H1 (cell line): ENCODE measurements around the gene AKT1. TPM values are rescaled to one million over a fixed set of nuclear protein-coding genes. Genes with fewer than 3 reads are reported as not detected.

ENCODE experiments used
- CTCF ChIA-PET: fragments of 300-600 bp; sonication (Branson Sonifier 250); formaldehyde crosslinking; loops from one replicate; lab custom pipeline; 2021; ENCODE audit not compliant: partially characterized antibody; lab: Charles Lee
- POLR2A ChIA-PET: fragments of 300-600 bp; sonication (Branson Sonifier 250); formaldehyde crosslinking; loops from one replicate; lab custom pipeline; 2021; ENCODE audit warnings: inconsistent platforms; ENCODE audit not compliant: partially characterized antibody; lab: Charles Lee
- DNase-seq, 2 experiments: peaks; one replicate each; pipeline versions ENCODE4 v3.0.0 to v3.0.0-alpha.2; 2010 to 2022; ENCODE audit warnings: low spot score in 2 of 2, low read depth in 1 of 2, mixed read lengths in 1 of 2
- FAIRE-seq: peaks from 2 replicates; lab custom pipeline; 2011; peaks lifted over from hg19 to GRCh38; lab: Jason Lieb, UNC
- H2AFZ ChIP-seq: 2 replicates; pipeline ENCODE4 v1.8.1; 2012; ENCODE audit warnings: low read length, inconsistent platforms
- H2AK5ac ChIP-seq: 2 replicates; pipeline ENCODE4 v1.6.1; 2013; ENCODE audit warnings: low read depth, low read length
- H2BK120ac ChIP-seq: replicated peaks from 2 replicates; pipeline ENCODE3; 2013; ENCODE audit warnings: low read depth, low read length, inconsistent platforms
- H2BK12ac ChIP-seq: 2 replicates; pipeline ENCODE4 v1.6.1; 2013; ENCODE audit warnings: low read depth, low read length
- H2BK15ac ChIP-seq: 2 replicates; pipeline ENCODE4 v1.6.1; 2013; ENCODE audit warnings: low read length
- H2BK20ac ChIP-seq: 2 replicates; pipeline ENCODE4 v1.6.1; 2013; ENCODE audit warnings: low read length
- H2BK5ac ChIP-seq: 2 replicates; pipeline ENCODE4 v1.6.1; 2013; ENCODE audit warnings: low read depth, low read length
- H3K14ac ChIP-seq: 2 replicates; pipeline ENCODE4 v1.6.1; 2013; ENCODE audit warnings: inconsistent platforms; ENCODE audit not compliant: insufficient read length
- H3K18ac ChIP-seq: 2 replicates; pipeline ENCODE4 v1.6.1; 2013; ENCODE audit warnings: low read length; ENCODE audit errors: extremely low read depth
- H3K23ac ChIP-seq: 2 replicates; pipeline ENCODE4 v1.6.1; 2013; ENCODE audit warnings: inconsistent platforms; ENCODE audit not compliant: insufficient read length
- H3K23me2 ChIP-seq: 2 replicates; pipeline ENCODE4 v1.6.1; 2013; ENCODE audit warnings: low read depth, low read length
- H3K27ac ChIP-seq: 2 replicates; pipeline ENCODE4 v1.6.1; 2011; ENCODE audit warnings: low read depth, low read length, inconsistent platforms
- H3K27me3 ChIP-seq, 4 experiments: replicated peaks in 1 of 4; 1 replicate in 1 of 4; 2 replicates in 3 of 4; pipeline versions ENCODE4 v1.6.1 to v1.8.1; 2011 to 2013; ENCODE audit warnings: low read length in 3 of 4, mild to moderate bottlenecking in 3 of 4, inconsistent platforms in 2 of 4, mixed read lengths in 2 of 4, moderate library complexity in 1 of 4; ENCODE audit not compliant: control insufficient read depth in 3 of 4, insufficient read depth in 3 of 4; ENCODE audit errors: extremely low read depth in 1 of 4
- H3K36me3 ChIP-seq, 4 experiments: 2 replicates each; pipeline versions ENCODE4 v1.6.1 to v1.8.1; 2011 to 2013; ENCODE audit warnings: mild to moderate bottlenecking in 4 of 4, low read length in 3 of 4, moderate library complexity in 2 of 4, control low read depth in 1 of 4, inconsistent platforms in 1 of 4; ENCODE audit not compliant: insufficient read depth in 4 of 4, control insufficient read depth in 2 of 4
- H3K4ac ChIP-seq: replicated peaks from 2 replicates; pipeline ENCODE3; 2013; ENCODE audit warnings: low read length, low read depth, mixed read lengths, inconsistent platforms; ENCODE audit not compliant: insufficient read length
- H3K4me1 ChIP-seq, 4 experiments: replicated peaks in 1 of 4; 1 replicate in 1 of 4; 2 replicates in 3 of 4; pipeline versions ENCODE4 v1.6.1 to v1.8.1; 2011 to 2013; ENCODE audit warnings: low read length in 3 of 4, inconsistent platforms in 2 of 4, mixed read lengths in 1 of 4; ENCODE audit not compliant: insufficient read depth in 4 of 4, control insufficient read depth in 3 of 4
- H3K4me2 ChIP-seq, 2 experiments: 2 replicates each; pipeline versions ENCODE4 v1.6.1 to v1.8.1; 2011 to 2013; ENCODE audit warnings: low read depth in 2 of 2, low read length in 2 of 2, control low read depth in 1 of 2, inconsistent platforms in 1 of 2, mild to moderate bottlenecking in 1 of 2; ENCODE audit not compliant: insufficient read depth in 1 of 2
- H3K4me3 ChIP-seq, 4 experiments: fragments of 200-600, 300-600 bp in 1 of 4; sonication (generic), shearing (Covaris generic), sonication (Bioruptor Twin) in 1 of 4; 2 replicates each; pipeline versions ENCODE4 v1.5.1 to v1.8.1; 2011 to 2016; ENCODE audit warnings: low read length in 4 of 4, low read depth in 3 of 4, control low read depth in 2 of 4, inconsistent platforms in 2 of 4, mild to moderate bottlenecking in 2 of 4, mixed read lengths in 1 of 4, moderate library complexity in 1 of 4; ENCODE audit not compliant: insufficient read depth in 2 of 4; ENCODE audit errors: extremely low read depth in 1 of 4
- H3K56ac ChIP-seq: replicated peaks from 2 replicates; pipeline ENCODE3; 2013; ENCODE audit warnings: low read depth, mild to moderate bottlenecking, mixed read lengths, low read length, inconsistent platforms; ENCODE audit not compliant: insufficient read length
- H3K79me1 ChIP-seq: 2 replicates; pipeline ENCODE4 v1.6.1; 2013; ENCODE audit warnings: low read depth, low read length, control low read depth
- H3K79me2 ChIP-seq, 2 experiments: 2 replicates each; pipeline versions ENCODE4 v1.6.1 to v1.8.1; 2012 to 2013; ENCODE audit warnings: low read length in 2 of 2, mild to moderate bottlenecking in 2 of 2, inconsistent platforms in 1 of 2; ENCODE audit not compliant: insufficient read depth in 2 of 2, control insufficient read depth in 1 of 2
- H3K9ac ChIP-seq, 4 experiments: replicated peaks in 1 of 4; 1 replicate in 1 of 4; 2 replicates in 3 of 4; pipeline versions ENCODE4 v1.6.1 to v1.8.1; 2011 to 2013; ENCODE audit warnings: low read depth in 3 of 4, low read length in 3 of 4, control low read depth in 2 of 4, mild to moderate bottlenecking in 2 of 4, moderate library complexity in 2 of 4, inconsistent platforms in 1 of 4; ENCODE audit errors: extremely low read depth in 1 of 4
- H3K9me3 ChIP-seq, 2 experiments: 2 replicates each; pipeline versions ENCODE4 v1.6.1 to v1.8.1; 2012 to 2013; ENCODE audit warnings: mild to moderate bottlenecking in 2 of 2, moderate library complexity in 2 of 2, control low read depth in 1 of 2, inconsistent platforms in 1 of 2, low read depth in 1 of 2, low read length in 1 of 2, mixed read lengths in 1 of 2; ENCODE audit not compliant: insufficient read depth in 2 of 2
- H4K20me1 ChIP-seq, 2 experiments: replicated peaks in 1 of 2; 2 replicates each; pipeline versions ENCODE3 to v1.8.1; 2011 to 2013; ENCODE audit warnings: inconsistent platforms in 2 of 2, low read length in 2 of 2, mild to moderate bottlenecking in 1 of 2; ENCODE audit not compliant: insufficient read depth in 2 of 2, control insufficient read depth in 1 of 2
- H4K5ac ChIP-seq: 2 replicates; pipeline ENCODE4 v1.6.1; 2013; ENCODE audit warnings: low read length, low read depth, mixed read lengths, inconsistent platforms; ENCODE audit not compliant: insufficient read length
- H4K8ac ChIP-seq: 2 replicates; pipeline ENCODE4 v1.8.0; 2013; ENCODE audit warnings: mild to moderate bottlenecking, moderate library complexity, low read length, inconsistent platforms; ENCODE audit not compliant: insufficient read depth; ENCODE audit errors: extremely low read depth
- H4K91ac ChIP-seq: replicated peaks from 2 replicates; pipeline ENCODE3; 2013; ENCODE audit warnings: low read length, mixed read lengths, inconsistent platforms; ENCODE audit not compliant: insufficient read length
- RXRA ChIP-seq: IDR thresholded peaks from 2 replicates; pipeline ENCODE4 v1.6.1; 2011; ENCODE audit warnings: low read depth, mild to moderate bottlenecking, low read length, moderate library complexity; ENCODE audit not compliant: insufficient read depth
- WGBS, 2 experiments: shearing (Covaris generic) in 1 of 2; methylation state at CpG; one replicate each; pipeline versions ENCODE4 v1.1.6 to v1.1.7; 2013 to 2015; ENCODE audit warnings: low lambda C conversion rate in 2 of 2, mixed read lengths in 2 of 2, inconsistent platforms in 1 of 2, low coverage in 1 of 2, missing lambda C conversion rate in 1 of 2; ENCODE audit not compliant: insufficient replicate concordance in 2 of 2, insufficient coverage in 1 of 2, insufficient read length in 1 of 2; ENCODE audit errors: extremely low coverage in 1 of 2, missing lambda C conversion rate in 1 of 2; 5-methylcytosine and 5-hydroxymethylcytosine counted together
- polyA plus RNA-seq, 7 experiments: library from polyadenylated mRNA; depleted of rRNA in 3 of 7; stranded (reverse) in 5 of 7; unstranded in 2 of 7; fragments of >200 nt in 5 of 7; fragments of 200-250 nt in 2 of 7; gene quantifications; 1 replicate in 5 of 7; 2 replicates in 1 of 7; 4 replicates in 1 of 7; pipeline versions ENCODE4 v1.2.1 to v1.2.3, GENCODE V29; 2011 to 2013; ENCODE audit warnings: missing spikeins in 2 of 7, mixed read lengths in 2 of 7
- total RNA-seq: library from RNA; stranded (reverse); fragmentation: NEBNext Ultra II Directional; extraction: Animal tissue kit (Norgen Biotek cat#: 25700); gene quantifications from 2 replicates; pipeline ENCODE4 v1.2.1, GENCODE V29; 2021

The AKT1 gene
- total and polyA plus RNA-seq, 2 of the 8 experiments (the other 6 are each of a cell fraction or from before 2014, with no cell fraction given) = 68.1 to 71.5 TPM

DNA sequence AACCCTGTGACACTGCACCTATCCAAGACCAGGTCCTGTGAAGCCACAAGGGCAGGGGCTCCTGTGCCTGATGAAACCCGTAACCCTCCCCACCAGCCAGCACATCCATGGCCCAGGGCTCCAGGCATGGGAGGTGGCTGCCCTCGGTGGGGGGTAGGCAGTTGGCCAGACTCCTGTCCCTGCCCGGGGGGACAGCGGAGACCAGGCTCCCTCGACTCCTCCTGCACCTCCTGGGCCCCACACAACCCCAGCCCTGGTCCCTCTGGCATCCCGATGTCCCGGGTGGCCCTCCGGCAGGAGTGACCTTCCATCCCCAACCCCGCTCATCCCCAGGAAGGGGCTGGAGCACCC, 11.4 kb downstream of the AKT1 start:
- H3K4ac ChIP-seq = no peak overlapping the region
- 92% methylated on average over 9 of the region's 9 CpGs; no CpG with 5 or more reads in 1 of the 2 experiments for WGBS, 2 experiments
- H3K27ac ChIP-seq = no peak overlapping the region
- no peak overlapping the region for H3K56ac ChIP-seq
- no peaks in the 10 kb centered on the region for H3K23me2 ChIP-seq
- H2BK120ac ChIP-seq = no peak overlapping the region
- no peak overlapping the region for H2BK12ac ChIP-seq
- DNase-seq (no peak), FAIRE-seq (no peak)
- H3K18ac ChIP-seq = no peak overlapping the region
- no peak overlapping the region for H3K4me2 ChIP-seq
- H2BK20ac ChIP-seq = no peak overlapping the region
- H2BK5ac ChIP-seq = no peak overlapping the region
- H4K20me1 ChIP-seq = peaks cover 12 to 15% of the 10 kb centered on the region in 2 experiments
- H3K9me3 ChIP-seq = no peaks in the 10 kb centered on the region
- no peak for TF ChIP-seq RXRA
- no peak overlapping the region for H3K14ac ChIP-seq
- no peak overlapping the region for H4K8ac ChIP-seq
- no peaks in the 10 kb centered on the region for H3K79me2 ChIP-seq
- H3K4me3 ChIP-seq = no peak overlapping the region
- CTCF ChIA-PET = interaction anchor here (0.9 to 4.0 kb wide), 2 partner anchors 11 to 14 kb away, joined by 7 to 28 read pairs; no protein-coding TSS in a partner anchor
- H3K23ac ChIP-seq = no peak overlapping the region
- H3K36me3 ChIP-seq = no peaks in the 10 kb centered on the region
- H2BK15ac ChIP-seq = no peak overlapping the region
- no peaks in the 10 kb centered on the region for H3K27me3 ChIP-seq
- no peak overlapping the region for H4K5ac ChIP-seq
- H3K9ac ChIP-seq = no peak overlapping the region
- no peak overlapping the region for H4K91ac ChIP-seq
- POLR2A ChIA-PET = no interaction called here
- no peak overlapping the region for H2AFZ ChIP-seq
- no peak overlapping the region for H2AK5ac ChIP-seq
- no peaks in the 10 kb centered on the region for H3K4me1 ChIP-seq
- no peaks in the 10 kb centered on the region; the same call in 1 of the 2 replicates for H3K79me1 ChIP-seq
